Measurements from ENCODE around the gene OR51I2.

Gene OR51I2

GRCh38 chr11:5449023-5449422 lies at the start of gene OR51I2:
OR51I2 (plus strand) TSS chr11:5449323; CDS start chr11:5453489, 4,166 bp downstream.
- no peak for DNase-seq (ENCODE audit: low read depth)

GRCh38 chr11:5405173-5405572 lies 44.0 kb upstream of the OR51I2 start:
- no peak for DNase-seq (ENCODE audit: low read depth)

GRCh38 chr11:5420993-5421392 lies 28.1 kb upstream of the OR51I2 start:
- no peak for DNase-seq (ENCODE audit: low read depth)

- DNase-seq (ENCODE audit: low read depth) = no peak
Measured at GRCh38 chr11:5421811-5422210, 27.3 kb upstream of the OR51I2 start, which contains the start of gene OR51Q1. OR51Q1 (plus strand) TSS chr11:5422111; CDS start chr11:5422201, 90 bp downstream.

- no peak for DNase-seq (ENCODE audit: low read depth)
Measured at GRCh38 chr11:5423131-5423530, 26.0 kb upstream of the OR51I2 start.

- no peak for DNase-seq (ENCODE audit: low read depth)
Measured at GRCh38 chr11:5441414-5441813, 7.7 kb upstream of the OR51I2 start, which contains the start of gene OR51I1. OR51I1 (minus strand) TSS chr11:5441514; CDS start chr11:5441514, 0 bp downstream.

GRCh38 chr11:5443835-5444393 lies 5.2 kb upstream of the OR51I2 start:
- DNase-seq (ENCODE audit: low read depth) = no peak

GRCh38 chr11:5449432-5449831 lies 309 bp downstream of the OR51I2 start:
- no peak for DNase-seq (ENCODE audit: low read depth)

- no peak for DNase-seq (ENCODE audit: low read depth)
Measured at GRCh38 chr11:5460983-5461621, 12.0 kb downstream of the OR51I2 start.

- DNase-seq (ENCODE audit: low read depth) = no peak
Measured at GRCh38 chr11:5467527-5467926, 18.4 kb downstream of the OR51I2 start.

- DNase-seq (ENCODE audit: low read depth) = no peak
Measured at GRCh38 chr11:5473921-5474320, 24.8 kb downstream of the OR51I2 start.

- DNase-seq (ENCODE audit: low read depth) = peak; percentile 13
Measured at GRCh38 chr11:5476186-5476819, 27.2 kb downstream of the OR51I2 start.

GRCh38 chr11:5486003-5486402 lies 36.9 kb downstream of the OR51I2 start:
- DNase-seq (ENCODE audit: low read depth) = no peak

GRCh38 chr11:5486421-5486820 lies 37.3 kb downstream of the OR51I2 start:
- no peak for DNase-seq (ENCODE audit: low read depth)

GRCh38 chr11:5488385-5488784 lies 39.3 kb downstream of the OR51I2 start, which contains the start of gene OR52D1:
OR52D1 (plus strand) TSS chr11:5488685; CDS start chr11:5488707, 22 bp downstream.
- DNase-seq (ENCODE audit: low read depth) = no peak

- DNase-seq (ENCODE audit: low read depth) = no peak
Measured at GRCh38 chr11:5488798-5489399, 39.8 kb downstream of the OR51I2 start.

GRCh38 chr11:5489576-5490357 lies 40.6 kb downstream of the OR51I2 start:
- DNase-seq (ENCODE audit: low read depth) = no peak

GRCh38 chr11:5499671-5500070 lies 50.5 kb downstream of the OR51I2 start:
- no peak for DNase-seq (ENCODE audit: low read depth)

- DNase-seq (ENCODE audit: low read depth) = no peak
Measured at GRCh38 chr11:5500393-5500801, 51.3 kb downstream of the OR51I2 start.

- no peak for DNase-seq (ENCODE audit: low read depth)
Measured at GRCh38 chr11:5504403-5504921, 55.3 kb downstream of the OR51I2 start.

- DNase-seq (ENCODE audit: low read depth) = no peak
Measured at GRCh38 chr11:5505363-5506048, 56.4 kb downstream of the OR51I2 start.
